GM12864 (cell line): ENCODE results near the gene LRIG1.

Source experiments
- DNase-seq: peaks from one replicate; pipeline ENCODE4 v3.0.0-alpha.2; 2011; ENCODE audit warnings: low read depth
- H3K4me3 ChIP-seq: 2 replicates; pipeline ENCODE4 v1.5.1; 2011; ENCODE audit warnings: mild to moderate bottlenecking, low read depth, low read length, control low read depth
- CTCF ChIP-seq: IDR thresholded peaks from 2 replicates; pipeline ENCODE4 v1.5.1; 2011; ENCODE audit warnings: low read depth, mild to moderate bottlenecking, moderate library complexity, low read length, control low read depth, inconsistent platforms; ENCODE audit errors: missing control alignments

Gene LRIG1

GRCh38 chr3:66525771-66526170 is 24.9 kb upstream of the LRIG1 start:
- no peak for DNase-seq
- TF ChIP-seq CTCF: no peak
- H3K4me3 ChIP-seq: no peak overlapping the region

- DNase-seq: no peak
- H3K4me3 ChIP-seq: no peak overlapping the region
- no peak for TF ChIP-seq CTCF
Measured at GRCh38 chr3:66520724-66521123, 19.9 kb upstream of the LRIG1 start.

- no peak for TF ChIP-seq CTCF
- H3K4me3 ChIP-seq: no peak overlapping the region
- DNase-seq: no peak
Measured at GRCh38 chr3:66518644-66519043, 17.8 kb upstream of the LRIG1 start.

GRCh38 chr3:66518126-66518525 is 17.3 kb upstream of the LRIG1 start:
- no peak for TF ChIP-seq CTCF
- H3K4me3 ChIP-seq: no peak overlapping the region
- DNase-seq: no peak

GRCh38 chr3:66517241-66517640 is 16.4 kb upstream of the LRIG1 start:
- TF ChIP-seq CTCF: no peak
- no peak for DNase-seq
- no peak overlapping the region for H3K4me3 ChIP-seq

- no peak for TF ChIP-seq CTCF
- no peak overlapping the region for H3K4me3 ChIP-seq
- no peak for DNase-seq
Measured at GRCh38 chr3:66508461-66508860, 7.6 kb upstream of the LRIG1 start.

GRCh38 chr3:66507423-66508260 is 6.8 kb upstream of the LRIG1 start:
- TF ChIP-seq CTCF: no peak
- no peak for DNase-seq
- H3K4me3 ChIP-seq: no peak overlapping the region
